Stomach smooth muscle (tissue), 2 donors: Measurements from ENCODE around the gene KRTAP5-7.
"Not testable (repeated sequence)": the region's sequence is repeated elsewhere in the genome, so short reads cannot be mapped to it uniquely, and the experiment has no call there.

ENCODE experiments used
- H3K27ac ChIP-seq: one replicate; pipeline ENCODE4 v1.7.0; 2013; ENCODE audit warnings: mild to moderate bottlenecking, low read length, inconsistent platforms
- H3K27me3 ChIP-seq, 2 donors: one replicate each; pipeline ENCODE4 v1.7.0; 2013; ENCODE audit warnings: low read length in 2 of 2; ENCODE audit not compliant: insufficient read depth in 2 of 2, control insufficient read depth in 1 of 2
- H3K36me3 ChIP-seq, 2 donors: one replicate each; pipeline ENCODE4 v1.7.0; 2013; ENCODE audit warnings: low read length in 2 of 2; ENCODE audit not compliant: control insufficient read depth in 2 of 2, insufficient read depth in 2 of 2
- H3K4me1 ChIP-seq: one replicate; pipeline ENCODE4 v1.7.0; 2013; ENCODE audit warnings: low read length; ENCODE audit not compliant: control insufficient read depth, insufficient read depth
- H3K4me3 ChIP-seq, 2 donors: one replicate each; pipeline ENCODE4 v1.7.0; 2013; ENCODE audit warnings: low read length in 2 of 2
- H3K9ac ChIP-seq, 2 donors: one replicate each; pipeline ENCODE4 v1.7.0; 2013; ENCODE audit warnings: low read length in 2 of 2, mild to moderate bottlenecking in 1 of 2
- H3K9me3 ChIP-seq, 2 donors: one replicate each; pipeline ENCODE4 v1.7.0; 2013; ENCODE audit warnings: low read length in 2 of 2; ENCODE audit not compliant: control insufficient read depth in 2 of 2
- donor health status: healthy.
- donor health status: Pancreatic carcinoma.

The KRTAP5-7 gene

GRCh38 chr11:71563406-71563805 is 36.3 kb downstream of the KRTAP5-7 start:
- Histone ChIP-seq H3K27ac (no peak overlapping the region), H3K9me3 (no peaks in the 10 kb centered on the region), H3K9ac (no peak overlapping the region), H3K4me3 (no peak overlapping the region), H3K36me3 (no peaks in the 10 kb centered on the region), H3K4me1 (no peaks in the 10 kb centered on the region), H3K27me3 (peaks cover 7 to 14% of the 10 kb centered on the region in 2 donors)

GRCh38 chr11:71564430-71564829 is 37.4 kb downstream of the KRTAP5-7 start:
- Histone ChIP-seq H3K9ac (no peak overlapping the region), H3K9me3 (no peaks in the 10 kb centered on the region), H3K36me3 (no peaks in the 10 kb centered on the region), H3K27me3 (peaks cover 7 to 14% of the 10 kb centered on the region in 2 donors), H3K27ac (no peak overlapping the region), H3K4me3 (no peak overlapping the region), H3K4me1 (no peaks in the 10 kb centered on the region)

GRCh38 chr11:71565263-71565662 is 38.2 kb downstream of the KRTAP5-7 start, which contains the start of gene KRTAP5-10:
KRTAP5-10 (plus strand) TSS chr11:71565563; CDS start chr11:71565588, 25 bp downstream.
- H3K9me3 ChIP-seq, result no peaks in the 10 kb centered on the region
- H3K4me3 ChIP-seq, result no peak within 1 kb of the TSS
- H3K4me1 ChIP-seq, result no peaks in the 10 kb centered on the region
- no peaks in the 10 kb centered on the region for H3K36me3 ChIP-seq
- no peak within 1 kb of the TSS for H3K9ac ChIP-seq
- peaks cover 7 to 14% of the 10 kb centered on the region in 2 donors for H3K27me3 ChIP-seq
- no peak within 1 kb of the TSS for H3K27ac ChIP-seq

- Histone ChIP-seq H3K27me3 (peaks cover 7 to 14% of the 10 kb centered on the region in 2 donors), H3K36me3 (no peaks in the 10 kb centered on the region), H3K9me3 (no peaks in the 10 kb centered on the region), H3K27ac (no peak overlapping the region), H3K4me1 (no peaks in the 10 kb centered on the region), H3K9ac (no peak overlapping the region), H3K4me3 (no peak overlapping the region)
Observed at GRCh38 chr11:71566081-71566620, 39.1 kb downstream of the KRTAP5-7 start.

GRCh38 chr11:71566626-71567599 is 39.8 kb downstream of the KRTAP5-7 start:
- not testable (repeated sequence) for H3K36me3 ChIP-seq, H3K4me3 ChIP-seq, H3K9me3 ChIP-seq, H3K9ac ChIP-seq, H3K4me1 ChIP-seq, H3K27ac ChIP-seq
- peaks cover 7 to 14% of the 10 kb centered on the region in 2 donors for H3K27me3 ChIP-seq

GRCh38 chr11:71567633-71568032 is 40.6 kb downstream of the KRTAP5-7 start:
- H3K9me3 ChIP-seq, result not testable (repeated sequence)
- peaks cover 10 to 15% of the 10 kb centered on the region in 2 donors for H3K27me3 ChIP-seq

GRCh38 chr11:71568704-71569349 is 41.8 kb downstream of the KRTAP5-7 start:
- Histone ChIP-seq H3K4me1 (no peaks in the 10 kb centered on the region), H3K4me3 (no peak overlapping the region), H3K36me3 (no peaks in the 10 kb centered on the region), H3K27ac (no peak overlapping the region), H3K9ac (no peak overlapping the region), H3K27me3 (peaks cover 9% of the 10 kb centered on the region in 2 donors), H3K9me3 (no peaks in the 10 kb centered on the region)

More at GRCh38 chr11:71567633-71568032, 40.6 kb downstream of the KRTAP5-7 start:
- not testable (repeated sequence) for H3K36me3 ChIP-seq, H3K9ac ChIP-seq, H3K4me1 ChIP-seq, H3K27ac ChIP-seq, H3K4me3 ChIP-seq

DNA sequence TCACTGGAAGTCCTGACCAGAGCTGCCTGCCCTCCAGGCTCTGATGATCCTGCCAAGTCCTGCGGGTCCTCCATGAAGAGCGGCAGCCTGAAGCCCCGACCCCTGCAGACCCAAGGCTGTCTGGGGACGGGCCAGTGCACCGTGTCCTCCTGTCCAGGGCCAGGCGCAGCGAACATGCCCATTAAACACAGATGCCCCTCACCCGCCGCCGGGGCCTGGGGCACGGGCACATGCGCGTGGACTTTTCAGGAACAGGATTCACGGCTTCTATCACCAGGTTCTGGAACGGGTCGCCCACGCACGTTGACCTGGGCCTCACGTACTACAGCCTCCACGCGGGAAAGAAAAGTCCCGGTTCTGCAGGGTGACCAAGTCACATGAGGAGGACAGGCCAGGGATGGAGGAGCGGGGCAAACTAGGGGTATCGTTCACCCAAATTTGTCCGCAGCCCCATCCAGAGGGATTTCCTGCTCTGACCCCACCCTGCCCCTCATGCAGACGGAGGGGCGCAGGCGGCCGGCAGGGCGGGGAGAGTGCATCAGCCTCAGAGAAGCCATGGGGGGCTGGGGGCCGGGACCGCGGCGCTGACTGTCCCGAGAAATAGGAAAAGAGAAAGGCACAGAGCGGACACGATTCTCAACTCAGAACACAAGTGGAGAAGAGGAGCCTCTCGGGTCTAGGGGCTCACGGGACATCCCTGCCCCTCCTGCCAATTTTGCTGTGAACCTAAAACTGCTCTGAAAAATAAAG is 44.2 kb downstream of the KRTAP5-7 start:
- not testable (repeated sequence) for H3K36me3 ChIP-seq, H3K27ac ChIP-seq, H3K27me3 ChIP-seq, H3K9ac ChIP-seq, H3K4me1 ChIP-seq, H3K4me3 ChIP-seq, H3K9me3 ChIP-seq

GRCh38 chr11:71572811-71573210 is 45.7 kb downstream of the KRTAP5-7 start:
- Histone ChIP-seq H3K9me3 (no peaks in the 10 kb centered on the region), H3K4me1 (no peaks in the 10 kb centered on the region), H3K36me3 (no peaks in the 10 kb centered on the region), H3K4me3 (no peak overlapping the region), H3K27ac (no peak overlapping the region), H3K9ac (no peak overlapping the region), H3K27me3 (peaks cover 6 to 10% of the 10 kb centered on the region in 2 donors)

DNA sequence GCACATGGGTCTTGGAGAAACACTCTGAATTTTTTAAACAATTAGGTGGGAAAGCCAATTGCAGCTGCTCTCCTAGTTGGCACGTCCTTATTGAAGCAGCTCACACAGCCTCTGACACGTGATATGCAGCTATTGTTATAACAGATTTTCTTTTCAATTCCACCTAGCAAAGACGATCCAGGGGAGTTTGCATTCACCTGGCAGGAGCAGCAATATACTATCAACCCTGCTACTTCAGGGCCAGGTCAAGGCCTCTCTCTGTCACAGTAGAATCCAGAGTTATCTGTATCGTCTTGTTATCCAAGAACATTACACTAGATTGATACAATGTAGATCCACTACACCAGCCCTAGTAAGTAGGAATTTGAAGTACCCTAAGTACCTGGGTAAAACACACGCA is 47.4 kb downstream of the KRTAP5-7 start:
- Histone ChIP-seq H3K9ac (no peak overlapping the region), H3K4me1 (no peaks in the 10 kb centered on the region), H3K27me3 (peaks cover 6 to 12% of the 10 kb centered on the region in 2 donors), H3K27ac (no peak overlapping the region), H3K36me3 (no peaks in the 10 kb centered on the region), H3K9me3 (no peaks in the 10 kb centered on the region), H3K4me3 (no peak overlapping the region)
